NCI-H1092 (cell line): ENCODE data around the gene TRPC1.
"Not testable (repeated sequence)": the region's sequence is repeated elsewhere in the genome, so short reads cannot be mapped to it uniquely, and the experiment has no call there.

Source experiments
- DNase-seq: peaks from one replicate; lab custom pipeline; 2025; lab: John Stamatoyannopoulos, UW

Gene TRPC1

DNA sequence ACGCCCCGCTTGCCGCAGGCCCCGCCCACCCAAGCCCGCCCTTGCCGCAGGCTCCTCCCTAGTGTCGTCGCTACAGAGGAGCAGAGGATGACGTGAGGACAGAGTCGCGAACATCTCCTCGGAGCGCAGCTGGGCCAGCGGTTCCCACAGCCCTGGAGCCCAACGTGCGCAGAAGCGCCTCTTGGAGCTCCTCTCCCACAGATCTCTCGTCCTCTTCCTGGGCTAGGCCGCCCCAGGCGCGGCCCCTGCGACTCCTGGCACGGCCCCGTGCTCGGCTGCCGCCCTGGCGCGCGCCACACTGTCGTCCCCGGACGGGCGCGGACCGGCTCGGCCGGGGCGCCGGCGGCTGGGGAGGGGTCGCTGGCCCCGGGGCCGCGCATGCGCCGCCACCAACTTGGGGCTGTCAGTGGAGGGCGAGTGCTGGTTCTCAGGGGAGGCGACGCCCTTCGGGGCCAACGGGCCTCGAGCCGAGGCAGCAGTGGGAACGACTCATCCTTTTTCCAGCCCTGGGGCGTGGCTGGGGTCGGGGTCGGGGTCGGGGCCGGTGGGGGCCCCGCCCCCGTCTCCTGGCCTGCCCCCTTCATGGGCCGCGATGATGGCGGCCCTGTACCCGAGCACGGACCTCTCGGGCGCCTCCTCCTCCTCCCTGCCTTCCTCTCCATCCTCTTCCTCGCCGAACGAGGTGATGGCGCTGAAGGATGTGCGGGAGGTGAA is at the start of gene TRPC1:
TRPC1 (plus strand) TSS at position 67 of the 714 bp plus-strand sequence; CDS start at position 593, 526 bp downstream.
- DNase-seq: peak; percentile 79

DNA sequence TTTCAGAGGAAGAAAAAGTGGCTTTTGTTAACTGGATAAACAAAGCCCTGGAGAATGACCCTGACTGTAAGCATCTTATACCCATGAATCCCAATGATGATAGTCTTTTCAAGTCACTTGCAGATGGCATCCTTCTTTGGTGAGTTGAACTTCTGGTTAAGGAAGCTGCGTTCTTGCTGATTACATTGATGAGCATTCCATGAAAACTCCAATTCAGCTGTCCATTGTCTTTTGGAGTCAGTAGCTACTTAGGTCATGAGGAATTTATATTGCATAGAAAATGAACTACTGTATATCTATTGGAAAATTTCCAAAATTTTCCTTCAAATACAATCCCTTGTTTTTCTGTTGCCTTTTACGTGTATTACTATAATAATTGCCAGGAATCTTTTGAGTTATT is 47.7 kb upstream of the TRPC1 start:
- DNase-seq: no peak

DNA sequence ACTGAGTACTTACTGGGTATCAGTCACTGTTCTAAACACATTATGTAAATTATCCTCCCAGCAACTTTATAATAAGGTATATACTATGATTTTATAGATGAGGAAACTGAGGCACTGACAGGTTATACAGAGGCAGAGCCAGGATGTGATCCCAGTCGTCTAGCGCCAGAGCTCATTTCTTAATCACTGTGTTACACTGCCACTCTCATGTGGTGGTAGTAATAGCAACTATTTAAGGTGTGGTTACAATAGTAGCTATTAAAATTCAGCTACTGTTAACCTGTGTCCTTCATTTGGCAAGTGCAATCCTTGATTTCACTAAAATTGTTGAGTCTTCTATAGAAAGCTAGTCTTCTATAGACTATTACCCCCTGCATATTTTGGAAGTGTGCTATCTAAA is 43.1 kb upstream of the TRPC1 start:
- DNase-seq: no peak

DNA sequence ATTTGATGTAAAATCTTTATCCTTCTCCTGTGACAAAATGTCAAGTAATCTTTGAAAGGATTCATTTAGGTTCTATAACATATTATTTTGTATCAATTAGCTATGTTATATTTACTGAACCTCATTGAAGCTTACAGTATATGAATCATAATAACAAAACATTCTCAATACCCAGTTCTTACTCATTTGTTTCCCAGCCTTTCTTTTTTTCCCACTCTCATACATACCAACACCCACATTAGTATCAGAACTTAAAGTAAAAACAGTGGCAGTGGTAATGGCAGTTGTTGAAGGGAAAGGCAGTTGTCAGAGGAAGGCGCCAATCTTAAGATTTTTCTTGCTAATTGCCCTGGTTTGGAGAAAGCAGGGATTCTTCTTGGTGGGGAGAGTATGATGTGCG is 33.2 kb upstream of the TRPC1 start:
- no peak for DNase-seq

DNA sequence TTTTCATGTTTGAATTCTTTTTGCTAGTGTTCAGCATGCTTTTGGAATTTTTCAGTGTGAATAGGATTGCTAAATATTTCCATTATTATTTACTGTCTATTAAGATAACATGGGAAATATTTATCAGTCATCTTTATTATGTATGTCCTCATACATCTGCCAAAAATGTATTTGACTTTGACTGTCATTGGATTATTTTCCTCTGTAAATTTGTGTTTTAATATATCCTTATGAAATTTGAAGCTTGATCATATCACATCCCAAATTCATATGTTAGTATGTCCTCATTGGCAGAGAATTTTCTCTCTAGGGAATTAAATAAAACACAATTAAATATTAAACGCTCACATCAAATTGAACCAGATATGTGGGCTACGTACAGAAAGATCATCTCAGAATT is 32.3 kb upstream of the TRPC1 start:
- no peak for DNase-seq

DNA sequence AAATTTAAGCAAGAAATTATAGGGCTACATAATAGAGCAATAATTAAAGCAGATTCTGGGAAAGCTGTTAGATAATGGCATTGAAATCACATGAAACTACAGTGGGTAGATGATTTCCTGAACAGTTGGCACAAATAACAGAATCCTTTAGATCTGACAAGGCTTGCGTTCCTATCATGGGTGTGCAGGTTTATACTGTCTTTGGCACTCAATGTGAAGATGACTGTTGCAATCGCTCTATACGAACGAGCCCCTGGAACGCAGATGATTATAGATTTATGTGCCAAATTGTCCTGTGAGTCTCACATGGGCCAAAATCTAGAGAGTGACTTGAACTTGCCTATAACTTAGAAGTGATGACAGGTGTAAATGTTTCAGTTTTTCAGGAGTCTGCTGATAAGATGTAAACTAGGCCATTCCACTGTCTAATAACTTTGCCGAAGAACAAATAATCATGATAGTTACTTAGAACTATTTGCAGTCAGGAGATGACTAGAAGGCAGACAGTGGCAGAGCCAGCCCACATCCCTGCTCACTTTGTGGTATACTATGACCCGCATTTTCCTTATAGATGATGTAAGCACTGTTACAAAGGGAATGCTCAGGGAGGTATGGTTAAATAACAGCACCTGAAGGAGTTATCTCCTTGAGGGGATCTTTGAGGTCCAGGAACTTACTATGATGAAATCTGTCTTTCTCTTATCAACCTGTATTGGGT is 30.5 kb upstream of the TRPC1 start:
- DNase-seq: no peak

DNA sequence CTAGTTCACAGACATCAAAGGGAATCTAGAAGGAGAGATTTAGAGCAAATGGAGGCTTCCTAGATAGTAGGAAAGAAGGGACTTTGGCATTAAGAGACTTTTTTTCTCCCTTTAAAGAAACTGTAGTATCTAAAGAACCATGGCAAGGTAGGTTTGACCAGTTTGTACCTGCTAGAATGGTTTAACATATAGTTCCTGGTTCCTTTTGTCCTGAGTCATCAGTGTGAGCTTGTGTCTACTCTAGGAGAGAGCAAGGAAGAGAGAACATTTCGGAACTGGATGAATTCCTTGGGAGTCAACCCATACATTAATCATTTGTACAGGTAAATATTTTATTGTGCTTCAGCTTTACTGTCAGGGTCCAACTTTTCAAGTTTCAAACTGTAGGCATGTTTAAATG is 29.6 kb upstream of the TRPC1 start:
- DNase-seq: no peak

DNA sequence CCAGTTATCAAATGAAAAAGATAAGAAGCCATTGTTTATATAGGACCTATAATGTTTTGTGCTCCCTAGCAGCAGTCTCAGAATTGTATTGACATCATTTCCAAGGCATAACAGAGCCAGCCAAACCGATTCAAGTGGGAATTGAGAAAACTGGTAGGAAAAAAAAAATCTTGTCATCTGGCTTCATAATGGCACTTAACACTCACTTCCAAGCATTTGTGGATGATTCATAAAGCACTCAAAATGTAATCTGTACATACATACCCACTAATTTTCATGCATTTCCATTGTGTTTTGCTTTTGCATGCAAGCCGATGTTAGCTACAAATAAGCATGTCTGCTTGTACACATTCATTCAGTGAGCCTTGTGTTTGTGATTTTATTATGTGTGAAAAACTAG is 18.6 kb upstream of the TRPC1 start:
- no peak for DNase-seq

DNA sequence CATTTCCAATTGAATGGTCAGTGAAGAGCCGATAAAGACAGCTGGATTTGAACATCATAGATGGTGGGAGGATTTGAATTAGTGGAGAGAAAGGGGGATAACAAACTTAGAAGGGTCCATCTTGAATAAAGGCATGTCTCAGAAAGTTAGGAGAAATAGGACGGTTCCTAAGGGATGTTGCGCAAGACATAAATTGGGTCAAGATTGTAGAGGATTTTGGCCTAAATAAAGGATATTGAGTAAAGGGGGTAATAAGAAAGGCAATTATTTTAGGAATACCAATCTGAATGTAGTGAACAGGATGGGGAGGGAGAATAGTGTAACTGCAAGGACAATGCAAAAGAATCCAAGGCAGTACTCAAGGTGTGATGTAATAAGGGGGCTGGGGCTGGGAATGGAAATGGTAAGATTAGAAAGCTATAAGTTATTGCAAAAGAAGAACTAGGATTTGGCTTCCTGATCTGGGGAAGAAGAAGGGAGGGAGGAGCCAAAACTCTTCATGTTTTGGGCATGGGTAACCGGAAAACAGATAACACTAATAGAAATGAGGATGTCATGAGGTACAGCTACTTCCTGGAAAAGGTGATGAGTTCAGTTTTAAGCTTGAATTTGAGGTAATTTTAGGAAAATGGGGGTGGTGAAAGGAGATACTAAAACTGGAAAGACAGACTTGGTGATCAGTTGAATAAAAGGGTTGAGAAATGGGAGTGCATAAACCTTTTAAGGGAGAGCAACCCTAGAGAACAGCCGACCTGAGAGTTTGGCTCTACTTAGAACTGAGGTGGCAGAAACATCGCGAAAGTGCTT is 17.3 kb upstream of the TRPC1 start:
- DNase-seq: no peak

DNA sequence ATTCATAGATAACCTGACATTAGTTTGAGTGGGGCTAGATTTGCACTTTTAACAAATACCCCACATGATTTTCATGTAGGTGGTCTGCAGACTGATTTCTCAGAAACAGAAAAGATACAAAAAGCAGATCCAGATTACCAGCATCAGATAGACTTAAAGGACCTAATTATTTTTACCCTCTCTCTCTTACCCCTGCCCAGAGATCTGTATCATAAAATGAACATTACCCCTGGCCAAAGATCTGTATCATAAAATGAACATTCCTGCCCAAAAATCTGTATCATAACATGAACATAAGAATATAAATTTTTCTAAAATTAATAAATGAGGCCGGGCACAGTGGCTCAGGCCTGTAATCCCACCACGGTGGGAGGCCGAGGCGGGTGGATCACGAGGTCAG is 14.6 kb upstream of the TRPC1 start:
- no peak for DNase-seq

DNA sequence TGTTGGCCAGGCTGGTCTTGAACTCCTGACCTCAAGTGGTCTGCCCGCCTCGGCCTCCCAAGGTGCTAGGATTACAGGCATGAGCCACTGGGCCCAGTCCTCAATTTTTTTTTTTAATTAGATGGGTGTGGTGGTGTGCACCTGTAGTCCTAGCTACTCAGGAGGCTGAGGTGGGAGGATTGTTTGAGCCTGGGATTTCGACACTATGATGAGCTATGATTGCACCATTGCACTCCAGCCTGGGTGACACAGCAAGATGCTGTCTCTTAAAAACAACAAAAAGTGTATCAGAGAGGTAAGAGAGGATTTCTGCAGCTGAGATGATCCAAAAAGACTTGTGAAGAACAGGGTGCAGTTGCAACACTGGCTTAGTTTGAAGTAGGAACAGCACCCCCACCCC is 9.0 kb upstream of the TRPC1 start:
- not testable (repeated sequence) for DNase-seq

DNA sequence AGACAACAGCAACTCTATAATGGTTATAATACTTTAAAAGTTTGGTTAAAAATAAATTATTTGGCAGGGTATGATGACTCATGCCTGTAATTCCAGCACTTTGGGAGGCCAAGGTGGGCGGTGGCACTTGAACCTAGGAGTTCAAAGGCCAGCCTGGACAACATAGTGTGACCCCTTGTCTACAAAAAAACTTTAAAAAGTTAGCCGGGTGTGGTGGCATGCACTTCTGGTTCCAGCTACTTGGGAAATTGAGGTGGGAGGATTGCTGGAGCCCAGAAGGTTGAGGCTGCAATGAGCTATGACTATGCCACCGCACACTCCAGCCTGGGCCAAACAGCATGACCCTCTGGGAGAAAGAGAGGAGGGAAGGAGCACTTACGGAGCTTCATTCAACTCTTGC is 7.7 kb upstream of the TRPC1 start:
- DNase-seq: no peak

DNA sequence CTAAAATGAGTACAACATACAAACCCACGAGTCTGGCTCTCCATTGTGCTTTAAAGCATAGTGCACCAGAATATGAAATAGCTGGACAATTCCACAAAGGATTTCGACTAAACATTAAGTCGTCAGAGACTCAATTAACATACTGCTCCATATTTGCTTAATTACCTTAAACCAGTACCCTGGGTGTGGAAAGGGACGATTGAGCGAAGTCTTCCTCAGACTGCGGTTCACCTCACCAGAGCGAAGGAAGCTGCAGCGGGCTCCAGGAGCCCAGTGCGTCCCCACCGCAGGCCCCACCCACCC is 218 bp upstream of the TRPC1 start:
- no peak for DNase-seq

DNA sequence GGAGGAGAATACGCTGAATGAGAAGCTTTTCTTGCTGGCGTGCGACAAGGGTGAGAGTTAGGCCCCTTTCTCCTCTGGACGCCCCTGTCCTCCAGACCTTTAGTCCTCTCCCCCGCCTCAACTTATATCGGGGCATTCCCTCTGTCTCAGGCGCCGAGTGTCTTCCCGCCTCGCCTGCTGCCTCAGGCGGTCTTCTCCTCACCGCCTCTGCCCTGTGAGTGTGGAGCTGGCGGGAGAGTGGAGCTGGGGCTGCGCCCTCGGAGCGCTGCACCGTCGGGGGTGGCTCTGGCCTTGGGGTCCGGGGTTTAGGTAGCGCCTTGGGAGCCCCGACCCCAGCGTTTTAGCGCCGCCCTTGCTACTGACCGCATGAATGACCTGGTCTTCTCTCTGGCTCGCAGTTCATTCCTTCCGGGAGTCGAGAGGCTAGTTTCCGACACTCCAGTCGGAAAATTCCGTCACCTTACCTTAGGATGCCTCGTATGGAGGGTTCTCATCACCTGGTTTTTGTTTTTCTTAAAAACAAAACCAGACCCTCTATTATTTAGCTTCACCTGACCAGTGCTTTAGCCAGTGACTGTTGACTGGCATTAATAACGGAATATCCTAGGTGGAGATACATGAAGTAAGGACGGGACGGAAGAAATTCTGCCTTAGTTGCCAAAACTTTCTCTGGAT is 985 bp downstream of the TRPC1 start:
- peak; percentile 23 for DNase-seq

DNA sequence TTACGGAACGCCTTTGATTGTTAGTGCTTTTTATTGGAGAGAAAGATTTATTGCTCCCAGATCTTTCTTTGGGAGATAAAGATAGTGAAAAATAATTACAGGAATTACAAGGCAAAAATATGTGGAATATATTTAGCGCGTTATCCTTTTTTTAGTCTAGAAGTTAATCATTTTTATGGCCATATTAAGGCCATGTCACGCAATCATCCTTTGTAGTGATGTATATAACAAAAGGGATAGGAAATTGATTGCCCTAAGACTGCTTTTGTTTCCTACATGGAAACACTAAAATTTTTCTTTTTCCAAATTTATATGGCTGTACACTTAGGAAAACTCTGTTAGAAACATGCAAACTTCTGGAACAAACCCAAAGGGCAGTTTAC is 1.5 kb downstream of the TRPC1 start:
- no peak for DNase-seq

DNA sequence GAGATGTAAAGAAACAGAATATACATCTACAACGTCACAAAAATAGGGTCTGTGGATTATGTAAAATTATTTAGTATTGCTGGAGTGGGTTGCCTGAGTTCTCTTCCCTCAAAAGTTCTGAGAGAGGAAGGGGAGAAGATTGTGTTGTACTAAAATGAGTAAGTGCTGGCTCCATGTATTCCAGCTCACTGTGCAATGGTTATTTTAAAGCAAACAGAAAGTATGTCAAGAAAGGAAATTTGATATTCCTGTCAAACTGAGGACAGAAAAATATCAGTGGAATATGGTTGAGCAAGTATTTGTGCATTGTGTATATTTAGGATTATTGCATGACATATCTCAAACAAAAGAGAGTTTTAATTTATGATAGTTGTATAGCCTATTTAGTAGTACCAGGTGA is 2.2 kb downstream of the TRPC1 start:
- no peak for DNase-seq

DNA sequence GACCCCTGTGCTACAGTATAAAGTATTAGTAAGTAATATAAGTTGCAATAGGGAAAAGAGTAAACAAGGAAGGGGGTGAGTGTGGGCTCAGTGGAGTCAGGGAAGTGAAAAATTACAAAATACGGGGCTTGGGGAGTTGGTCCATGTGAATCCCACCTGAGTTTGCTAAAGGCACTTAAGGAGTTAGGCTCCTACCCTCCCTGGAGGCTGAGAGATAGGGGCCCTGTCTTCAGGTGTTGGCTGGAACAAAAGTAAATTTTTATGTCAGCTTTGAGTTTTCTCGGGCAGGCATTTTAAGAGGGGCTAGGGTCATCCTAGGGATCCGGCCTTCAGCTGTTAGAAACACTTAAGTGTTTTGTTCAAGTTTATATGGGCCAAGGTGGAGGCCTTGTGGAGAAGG is 8.2 kb downstream of the TRPC1 start:
- DNase-seq: no peak

DNA sequence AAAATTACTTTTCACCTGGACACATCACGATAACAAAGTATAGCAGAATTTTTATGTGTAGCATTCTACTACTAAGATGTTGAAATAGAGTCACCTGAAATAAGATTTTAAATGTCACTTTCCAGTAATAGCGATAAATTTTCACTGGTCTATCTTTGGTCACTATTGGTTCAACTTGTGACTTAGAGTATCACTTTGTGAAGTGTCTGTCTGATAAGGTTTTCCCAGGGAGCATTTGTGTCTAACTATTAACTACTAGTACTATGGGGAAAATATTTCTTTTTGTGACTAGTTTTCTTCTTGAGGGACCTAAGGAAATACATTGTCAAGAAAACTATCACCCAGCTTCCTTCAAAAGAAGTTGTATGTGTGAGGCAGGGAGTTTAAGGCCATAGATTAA is 11.0 kb downstream of the TRPC1 start:
- no peak for DNase-seq

DNA sequence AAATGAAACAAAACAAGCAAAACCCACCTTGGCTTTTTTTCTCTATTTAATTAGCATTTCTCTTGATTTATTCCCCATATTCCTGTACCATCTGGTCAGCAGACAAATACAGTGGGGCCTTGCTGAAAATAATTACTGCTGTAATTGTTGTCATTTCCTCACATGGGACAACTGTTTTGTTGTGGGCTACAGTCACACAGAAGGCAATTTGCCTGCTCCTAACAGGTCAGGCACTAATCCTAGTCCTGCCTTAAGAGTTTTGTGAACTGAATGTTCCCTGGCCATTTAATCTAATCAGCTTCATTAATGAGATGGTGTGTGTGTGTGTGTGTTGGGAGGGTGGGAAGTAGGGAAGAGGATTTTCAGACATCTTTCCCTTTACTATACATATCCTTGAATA is 11.6 kb downstream of the TRPC1 start:
- DNase-seq: no peak

DNA sequence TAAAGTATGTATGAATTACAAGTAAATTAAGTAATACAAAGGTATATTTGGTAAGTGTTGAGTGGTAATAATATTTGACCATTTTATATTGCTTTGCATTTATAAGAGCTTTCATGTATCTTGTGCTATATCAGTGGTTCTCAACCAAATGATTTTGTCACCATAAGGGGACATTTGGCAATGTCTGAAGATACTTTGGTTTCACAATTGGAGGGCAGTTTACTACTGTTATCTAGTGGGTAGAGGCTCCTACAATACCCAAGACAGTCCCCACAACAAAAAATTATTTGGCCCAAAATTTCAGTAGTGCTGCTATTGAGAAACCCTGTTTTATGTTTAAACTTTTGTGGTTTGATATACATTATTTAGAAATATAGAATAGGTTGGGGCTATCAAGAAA is 14.6 kb downstream of the TRPC1 start:
- DNase-seq: no peak

DNA sequence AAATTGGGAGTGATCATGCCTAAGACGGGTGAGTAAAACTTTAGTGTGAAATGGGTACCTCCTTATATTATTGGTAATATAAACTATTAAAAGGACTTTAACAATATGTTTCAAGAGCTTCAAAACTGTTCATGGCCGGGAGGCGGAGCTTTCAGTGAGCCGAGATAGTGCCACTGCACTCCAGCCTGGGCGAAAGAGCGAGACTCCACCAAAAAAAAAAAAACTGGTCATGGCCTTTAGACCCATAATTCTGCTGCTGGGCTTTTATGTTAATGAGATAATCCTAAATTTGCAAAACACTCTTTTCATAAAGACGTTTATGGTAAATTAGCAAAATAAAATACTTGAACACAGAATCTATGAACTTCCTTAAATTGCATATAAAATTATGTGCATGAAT is 22.8 kb downstream of the TRPC1 start:
- DNase-seq: no peak

DNA sequence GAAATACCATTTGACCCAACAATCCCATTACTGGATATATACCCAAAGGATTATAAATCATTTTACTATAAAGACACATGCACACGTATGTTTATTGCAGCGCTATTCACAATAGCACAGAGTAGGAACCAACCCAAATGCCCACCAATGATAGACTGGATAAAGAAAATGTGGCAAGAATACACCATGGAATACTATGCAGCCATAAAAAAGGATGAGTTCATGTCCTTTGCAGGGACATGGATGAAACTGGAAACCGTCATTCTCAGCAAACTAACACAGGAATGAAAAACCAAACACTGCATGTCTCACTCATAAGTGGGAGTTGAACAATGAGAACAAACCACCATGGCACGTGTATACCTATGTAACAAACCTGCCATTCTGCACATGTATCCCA is 26.7 kb downstream of the TRPC1 start:
- not testable (repeated sequence) for DNase-seq

DNA sequence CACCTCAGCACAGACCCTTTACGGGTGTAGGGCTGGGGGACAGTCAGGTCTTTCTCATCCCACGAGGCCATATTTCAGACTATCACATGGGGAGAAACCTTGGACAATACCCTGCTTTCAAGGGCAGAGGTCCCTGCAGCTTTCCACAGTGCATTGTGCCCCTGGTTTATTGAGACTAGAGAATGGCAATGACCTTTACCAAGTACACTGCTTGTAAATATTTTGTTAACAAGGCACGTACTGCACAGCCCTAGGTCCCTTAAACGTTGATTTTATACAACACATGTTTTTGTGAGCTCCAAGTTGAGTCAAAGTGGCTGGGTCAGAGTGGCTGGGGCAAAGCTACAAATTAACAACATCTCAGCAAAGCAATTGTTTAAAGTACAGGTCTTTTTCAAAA is 28.8 kb downstream of the TRPC1 start:
- DNase-seq: not testable (repeated sequence)
